Mesendoderm (in vitro differentiated cells): ENCODE data around the gene PDE4D.

ENCODE experiments used
- DNase-seq: peaks from one replicate; pipeline ENCODE4 v3.0.0; 2013
- H2AK5ac ChIP-seq: 2 replicates; pipeline ENCODE4 v1.6.1; 2013; ENCODE audit warnings: low read length, inconsistent platforms
- H2BK120ac ChIP-seq: 2 replicates; pipeline ENCODE4 v1.6.1; 2013; ENCODE audit warnings: low read depth, mild to moderate bottlenecking, low read length, moderate library complexity, mixed read lengths
- H2BK15ac ChIP-seq: replicated peaks from 2 replicates; pipeline ENCODE4 v1.6.1; 2013; ENCODE audit warnings: low read depth, mild to moderate bottlenecking, moderate library complexity
- H2BK5ac ChIP-seq: 2 replicates; pipeline ENCODE4 v1.6.1; 2013; ENCODE audit warnings: low read length, inconsistent platforms
- H3K18ac ChIP-seq: 2 replicates; pipeline ENCODE4 v1.6.1; 2013; ENCODE audit warnings: mild to moderate bottlenecking, low read length, mixed read lengths
- H3K23ac ChIP-seq: one replicate; pipeline ENCODE4 v1.6.1; 2013; ENCODE audit warnings: low read length
- H3K27ac ChIP-seq: 2 replicates; pipeline ENCODE4 v1.5.1; 2013; ENCODE audit warnings: low read depth, mild to moderate bottlenecking, inconsistent platforms, low read length, moderate library complexity
- H3K27me3 ChIP-seq: 2 replicates; pipeline ENCODE4 v1.6.1; 2013; ENCODE audit warnings: low read length, control low read depth, mild to moderate bottlenecking, inconsistent platforms; ENCODE audit not compliant: insufficient read depth, poor library complexity
- H3K36me3 ChIP-seq: 2 replicates; pipeline ENCODE4 v1.6.1; 2013; ENCODE audit warnings: low read length, inconsistent platforms; ENCODE audit not compliant: control insufficient read depth, insufficient read depth
- H3K4ac ChIP-seq: one replicate; pipeline ENCODE4 v1.6.1; 2013; ENCODE audit warnings: low read depth, mild to moderate bottlenecking, low read length, moderate library complexity
- H3K4me1 ChIP-seq: 2 replicates; pipeline ENCODE4 v1.6.1; 2013; ENCODE audit warnings: low read depth, low read length, inconsistent platforms; ENCODE audit not compliant: control insufficient read depth
- H3K4me2 ChIP-seq: 2 replicates; pipeline ENCODE4 v1.6.1; 2013; ENCODE audit warnings: low read length
- H3K4me3 ChIP-seq: 2 replicates; pipeline ENCODE4 v1.5.1; 2013; ENCODE audit warnings: mild to moderate bottlenecking, low read length
- H3K56ac ChIP-seq: one replicate; pipeline ENCODE4 v1.6.1; 2013; ENCODE audit warnings: low read length
- H3K79me1 ChIP-seq: 2 replicates; pipeline ENCODE4 v1.6.1; 2013; ENCODE audit warnings: low read length, inconsistent platforms
- H3K79me2 ChIP-seq: 2 replicates; pipeline ENCODE4 v1.6.1; 2013; ENCODE audit warnings: mild to moderate bottlenecking, low read length; ENCODE audit not compliant: control insufficient read depth, insufficient read depth
- H3K9ac ChIP-seq: 2 replicates; pipeline ENCODE4 v1.6.1; 2013; ENCODE audit warnings: low read length, inconsistent platforms
- H4K5ac ChIP-seq: one replicate; pipeline ENCODE4 v1.6.1; 2013; ENCODE audit warnings: low read length
- H4K8ac ChIP-seq: one replicate; pipeline ENCODE4 v1.6.1; 2013; ENCODE audit warnings: low read depth, mild to moderate bottlenecking, control low read depth, low read length, moderate library complexity
- WGBS: extraction: QIAGEN DNeasy Blood & Tissue Kit; methylation state at CpG from one replicate; pipeline ENCODE4 v1.1.7; 2013; ENCODE audit warnings: low lambda C conversion rate, missing lambda C conversion rate; ENCODE audit not compliant: insufficient coverage; ENCODE audit errors: extremely low coverage; 5-methylcytosine and 5-hydroxymethylcytosine counted together

PDE4D gene

GRCh38 chr5:59007460-59008063 lies 886.0 kb downstream of the PDE4D start:
- Histone ChIP-seq H3K36me3 (no peaks in the 10 kb centered on the region), H3K4ac (no peak overlapping the region), H3K4me3 (no peak overlapping the region), H3K27me3 (no peaks in the 10 kb centered on the region), H2BK15ac (no peak overlapping the region), H2AK5ac (no peak overlapping the region), H3K56ac (no peak overlapping the region), H3K4me1 (peaks cover 2% of the 10 kb centered on the region), H3K23ac (no peak overlapping the region), H3K79me2 (no peaks in the 10 kb centered on the region), H3K9ac (no peak overlapping the region), H4K5ac (no peak overlapping the region), H4K8ac (no peak overlapping the region), H2BK120ac (no peak overlapping the region), H3K79me1 (no peaks in the 10 kb centered on the region), H3K18ac (no peak overlapping the region), H3K27ac (no peak overlapping the region), H3K4me2 (no peak overlapping the region), H2BK5ac (no peak overlapping the region)
- peak; percentile 31 for DNase-seq
- no CpG with 5 or more reads among the region's 2 CpGs for WGBS

- H3K9ac ChIP-seq: no peak overlapping the region
- H3K27me3 ChIP-seq: no peaks in the 10 kb centered on the region
- no peak overlapping the region for H2BK15ac ChIP-seq
- no peaks in the 10 kb centered on the region for H3K79me2 ChIP-seq
- H2BK5ac ChIP-seq: no peak overlapping the region
- H3K18ac ChIP-seq: no peak overlapping the region
- no peak overlapping the region for H3K4me3 ChIP-seq
- no peak overlapping the region for H4K8ac ChIP-seq
- H4K5ac ChIP-seq: no peak overlapping the region
- H2AK5ac ChIP-seq: no peak overlapping the region
- H3K4me1 ChIP-seq: peaks cover 2% of the 10 kb centered on the region
- H3K4ac ChIP-seq: peak overlapping the region; percentile 52
- no peaks in the 10 kb centered on the region for H3K79me1 ChIP-seq
- no peak overlapping the region for H3K23ac ChIP-seq
- no peak overlapping the region for H2BK120ac ChIP-seq
- no peaks in the 10 kb centered on the region for H3K36me3 ChIP-seq
- no peak overlapping the region for H3K56ac ChIP-seq
- no peak for DNase-seq
- no peak overlapping the region for H3K27ac ChIP-seq
- WGBS: no CpG with 5 or more reads among the region's 7 CpGs
- no peak overlapping the region for H3K4me2 ChIP-seq
Observed at GRCh38 chr5:59005934-59006701, 887.4 kb downstream of the PDE4D start.

- WGBS: no CpG with 5 or more reads among the region's 5 CpGs
Observed at GRCh38 chr5:59003641-59004040, 889.9 kb downstream of the PDE4D start.

GRCh38 chr5:59003124-59003523 lies 890.4 kb downstream of the PDE4D start:
- Histone ChIP-seq H2BK15ac (no peak overlapping the region), H3K4me3 (no peak overlapping the region), H3K9ac (no peak overlapping the region), H3K79me2 (no peaks in the 10 kb centered on the region), H3K56ac (no peak overlapping the region), H3K27ac (no peak overlapping the region), H3K4me2 (no peak overlapping the region), H2BK120ac (peak overlapping the region; percentile 45), H4K5ac (no peak overlapping the region), H4K8ac (no peak overlapping the region), H3K36me3 (no peaks in the 10 kb centered on the region), H3K4me1 (peaks cover 2% of the 10 kb centered on the region), H3K23ac (no peak overlapping the region), H2AK5ac (no peak overlapping the region), H3K79me1 (no peaks in the 10 kb centered on the region), H2BK5ac (no peak overlapping the region), H3K27me3 (no peaks in the 10 kb centered on the region), H3K18ac (peak overlapping the region; percentile 68), H3K4ac (peak overlapping the region; percentile 52)
- DNase-seq: no peak
- no CpG with 5 or more reads among the region's 4 CpGs for WGBS

More at GRCh38 chr5:59003641-59004040, 889.9 kb downstream of the PDE4D start:
- Histone ChIP-seq H2AK5ac (no peak overlapping the region), H3K79me2 (no peaks in the 10 kb centered on the region), H3K4me1 (peaks cover 2% of the 10 kb centered on the region), H4K5ac (no peak overlapping the region), H3K4me3 (no peak overlapping the region), H3K4ac (no peak overlapping the region), H2BK15ac (no peak overlapping the region), H3K27me3 (no peaks in the 10 kb centered on the region), H3K56ac (no peak overlapping the region), H4K8ac (no peak overlapping the region), H2BK120ac (no peak overlapping the region), H3K9ac (no peak overlapping the region), H3K4me2 (no peak overlapping the region), H3K79me1 (no peaks in the 10 kb centered on the region), H3K27ac (no peak overlapping the region), H3K23ac (no peak overlapping the region), H3K18ac (no peak overlapping the region), H3K36me3 (no peaks in the 10 kb centered on the region), H2BK5ac (no peak overlapping the region)
- peak; percentile 61 for DNase-seq

GRCh38 chr5:59002162-59002825 lies 891.2 kb downstream of the PDE4D start:
- H3K9ac ChIP-seq: no peak overlapping the region
- H2BK15ac ChIP-seq: no peak overlapping the region
- no peak overlapping the region for H3K56ac ChIP-seq
- no peak overlapping the region for H2BK120ac ChIP-seq
- H3K4ac ChIP-seq: no peak overlapping the region
- no peak overlapping the region for H4K8ac ChIP-seq
- no peak overlapping the region for H2BK5ac ChIP-seq
- H3K4me2 ChIP-seq: no peak overlapping the region
- H3K36me3 ChIP-seq: no peaks in the 10 kb centered on the region
- no peak overlapping the region for H4K5ac ChIP-seq
- H3K27me3 ChIP-seq: no peaks in the 10 kb centered on the region
- H2AK5ac ChIP-seq: no peak overlapping the region
- H3K4me3 ChIP-seq: no peak overlapping the region
- no peak overlapping the region for H3K27ac ChIP-seq
- H3K79me1 ChIP-seq: no peaks in the 10 kb centered on the region
- no CpG with 5 or more reads among the region's 1 CpG for WGBS
- no peak overlapping the region for H3K23ac ChIP-seq
- DNase-seq: no peak
- H3K79me2 ChIP-seq: no peaks in the 10 kb centered on the region
- peaks cover 2% of the 10 kb centered on the region for H3K4me1 ChIP-seq
- H3K18ac ChIP-seq: no peak overlapping the region
